ENCODE data around the gene FNDC4.
"Not testable (repeated sequence)": the region's sequence is repeated elsewhere in the genome, so short reads cannot be mapped to it uniquely, and the experiment has no call there.

FNDC4 gene, protein sequence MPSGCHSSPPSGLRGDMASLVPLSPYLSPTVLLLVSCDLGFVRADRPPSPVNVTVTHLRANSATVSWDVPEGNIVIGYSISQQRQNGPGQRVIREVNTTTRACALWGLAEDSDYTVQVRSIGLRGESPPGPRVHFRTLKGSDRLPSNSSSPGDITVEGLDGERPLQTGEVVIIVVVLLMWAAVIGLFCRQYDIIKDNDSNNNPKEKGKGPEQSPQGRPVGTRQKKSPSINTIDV

GRCh38 chr2:27494944-27495554 is at the start of gene FNDC4:
FNDC4 (minus strand) TSS chr2:27495200; CDS start chr2:27494679, 521 bp downstream.
- DNase-seq = peak in 1 of 2 donors; percentile 15

GRCh38 chr2:27544143-27544821 is 49.3 kb upstream of the FNDC4 start:
- no peak for DNase-seq

GRCh38 chr2:27539649-27540048 is 44.6 kb upstream of the FNDC4 start:
- not testable (repeated sequence) for DNase-seq

- DNase-seq = not testable (repeated sequence)
These were observed 43.9 kb upstream of the FNDC4 start for GRCh38 chr2:27538839-27539450.

DNA sequence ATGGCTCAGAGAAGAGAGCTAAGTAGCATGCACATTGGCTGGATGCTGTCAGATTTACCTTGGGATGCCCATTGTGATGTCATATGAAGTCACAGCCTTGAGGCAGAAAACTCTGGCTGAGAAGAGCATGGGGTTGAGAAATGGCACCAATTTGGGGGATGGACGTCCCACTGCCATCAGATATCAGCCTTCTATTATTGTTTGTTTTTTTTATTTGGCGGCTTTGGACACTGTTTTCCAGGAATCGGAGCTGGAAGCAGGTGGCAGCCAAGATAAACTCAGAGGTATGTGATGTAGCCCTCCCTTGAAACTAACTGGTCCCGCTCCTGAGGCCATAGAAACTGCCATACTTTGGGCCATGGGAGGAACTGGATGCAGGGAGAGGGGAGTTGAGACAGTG is 42.3 kb upstream of the FNDC4 start:
- DNase-seq = no peak

GRCh38 chr2:27531983-27532382 is 37.0 kb upstream of the FNDC4 start:
- no peak for DNase-seq

- DNase-seq = no peak
These were observed 32.2 kb upstream of the FNDC4 start for GRCh38 chr2:27527182-27527581.

- DNase-seq = no peak
These were observed 27.5 kb upstream of the FNDC4 start for GRCh38 chr2:27522400-27522945.

- DNase-seq = no peak
These were observed 25.3 kb upstream of the FNDC4 start for GRCh38 chr2:27520316-27520715.

DNA sequence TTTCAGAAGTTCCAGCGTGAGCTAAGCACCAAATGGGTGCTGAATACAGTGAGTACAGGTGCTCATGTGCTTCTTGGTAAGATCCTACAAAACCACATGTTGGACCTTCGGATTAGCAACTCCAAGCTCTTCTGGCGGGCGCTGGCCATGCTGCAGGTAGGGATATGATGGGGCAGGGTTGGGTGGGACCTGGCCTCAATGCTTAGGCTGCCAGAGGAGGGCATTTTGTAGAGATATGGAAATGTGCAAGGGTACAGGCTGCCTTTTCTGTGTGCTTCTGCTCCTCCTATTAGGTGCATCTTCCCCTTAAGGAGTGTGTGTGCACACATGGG is 23.7 kb upstream of the FNDC4 start:
- DNase-seq = no peak

DNA sequence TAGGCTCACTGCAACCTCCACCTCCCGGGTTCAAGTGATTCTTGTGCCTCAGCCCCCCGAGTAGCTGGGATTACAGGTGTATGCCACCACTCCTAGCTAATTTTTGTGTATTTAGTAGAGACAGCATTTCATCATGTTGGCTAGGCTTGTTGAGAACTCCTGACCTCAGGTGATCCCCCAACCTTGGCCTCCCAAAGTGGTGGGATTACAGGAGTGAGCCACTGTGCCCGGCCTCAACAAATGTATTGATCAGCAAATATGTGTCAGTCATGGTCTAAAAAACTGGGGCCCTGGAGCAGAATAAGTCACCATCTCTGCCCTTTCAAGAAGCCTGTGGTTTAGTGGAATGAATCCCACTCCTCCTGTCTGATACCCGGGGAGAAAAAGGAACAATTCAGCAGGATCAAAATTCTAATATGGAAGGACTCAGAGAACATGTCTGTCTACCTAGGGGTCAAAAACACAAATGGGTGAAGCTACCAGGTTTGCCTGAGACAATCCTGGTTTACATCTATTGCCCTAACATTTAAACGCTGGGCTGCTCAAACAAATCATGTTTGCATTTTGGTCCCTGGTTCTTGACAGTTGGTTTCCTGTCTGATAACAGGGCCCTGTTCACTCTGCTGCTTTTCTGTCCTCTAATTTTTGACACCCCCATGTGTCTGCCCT is 23.2 kb upstream of the FNDC4 start:
- DNase-seq = no peak

DNA sequence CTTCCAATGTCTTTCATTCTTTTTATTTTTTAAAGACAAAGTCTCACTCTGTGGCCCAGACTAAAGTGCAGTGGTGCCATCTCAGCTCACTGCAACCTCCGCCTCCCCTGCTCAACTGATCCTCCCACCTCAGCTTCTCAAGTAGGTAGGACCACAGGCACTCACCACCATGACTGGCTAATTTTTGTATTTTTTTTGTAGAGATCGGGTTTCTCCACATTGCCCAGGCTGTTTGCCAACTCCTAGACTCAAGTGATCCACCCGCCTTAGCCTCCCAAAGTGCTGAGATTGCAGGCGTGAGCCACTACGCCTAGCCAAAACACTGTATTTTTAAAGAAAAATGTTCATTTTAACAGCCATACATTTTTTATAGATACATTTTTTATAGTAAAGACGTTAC is 14.3 kb upstream of the FNDC4 start:
- no peak for DNase-seq

DNA sequence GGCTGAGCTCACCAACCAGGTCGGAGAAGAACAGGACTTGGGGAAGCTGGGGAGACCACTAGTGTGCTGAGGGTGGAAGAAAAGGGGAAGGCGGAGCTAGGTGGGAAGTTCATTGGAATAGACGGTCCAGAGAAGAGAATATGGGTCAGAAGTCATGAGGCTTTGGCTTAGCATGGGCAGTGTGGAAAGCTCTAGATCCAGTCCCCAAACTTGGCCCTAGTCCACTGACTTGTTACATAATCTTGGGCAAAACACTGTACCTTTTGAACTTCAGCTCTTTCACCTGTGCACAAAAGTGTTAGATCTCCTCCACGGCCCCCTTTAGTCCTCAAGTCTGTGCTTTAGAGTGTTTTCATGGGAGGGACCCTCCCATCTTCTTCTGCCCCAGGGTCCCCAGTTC is 12.3 kb upstream of the FNDC4 start:
- no peak for DNase-seq

GRCh38 chr2:27506587-27506986 is 11.6 kb upstream of the FNDC4 start:
- DNase-seq = no peak

DNA sequence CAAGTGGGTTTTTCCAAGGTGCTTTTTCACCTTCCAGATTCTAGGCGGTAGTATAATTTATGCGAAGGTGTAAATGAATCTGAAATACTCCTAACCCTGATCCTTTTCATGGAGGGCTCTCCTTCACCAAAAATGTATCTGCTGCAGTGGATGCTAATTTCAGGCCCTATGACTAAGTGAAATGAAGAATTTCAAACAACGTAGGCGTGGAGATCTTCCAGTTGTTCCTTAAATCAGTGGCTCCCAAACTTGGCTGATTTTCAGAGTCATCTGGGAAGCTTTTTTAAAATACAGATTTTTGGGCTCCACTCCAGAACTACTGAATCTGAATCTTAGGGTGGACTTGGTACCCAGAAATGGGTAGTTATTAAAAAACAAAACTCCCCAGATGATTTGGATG is 7.1 kb upstream of the FNDC4 start:
- no peak for DNase-seq

DNA sequence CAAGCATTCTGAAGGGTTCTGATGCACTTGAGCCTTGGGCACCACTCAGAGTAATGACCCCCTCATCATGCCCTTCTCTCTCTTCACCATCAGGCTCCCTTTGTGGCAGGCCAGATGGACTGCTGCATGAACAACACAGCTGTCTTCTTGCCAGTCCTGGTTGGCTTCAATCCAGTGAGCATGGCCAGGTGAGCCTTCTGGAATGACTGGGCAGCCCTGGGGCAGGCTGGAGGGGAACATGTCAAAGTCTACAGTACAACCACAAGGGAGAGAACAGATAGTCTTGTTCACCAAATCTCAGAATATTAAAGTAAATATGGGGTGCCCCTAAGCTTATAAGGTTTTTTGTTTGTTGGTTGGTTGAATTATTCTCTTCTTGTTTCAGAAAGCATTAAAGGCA is 6.0 kb upstream of the FNDC4 start:
- no peak for DNase-seq

GRCh38 chr2:27498975-27499374 is 4.0 kb upstream of the FNDC4 start:
- no peak for DNase-seq

DNA sequence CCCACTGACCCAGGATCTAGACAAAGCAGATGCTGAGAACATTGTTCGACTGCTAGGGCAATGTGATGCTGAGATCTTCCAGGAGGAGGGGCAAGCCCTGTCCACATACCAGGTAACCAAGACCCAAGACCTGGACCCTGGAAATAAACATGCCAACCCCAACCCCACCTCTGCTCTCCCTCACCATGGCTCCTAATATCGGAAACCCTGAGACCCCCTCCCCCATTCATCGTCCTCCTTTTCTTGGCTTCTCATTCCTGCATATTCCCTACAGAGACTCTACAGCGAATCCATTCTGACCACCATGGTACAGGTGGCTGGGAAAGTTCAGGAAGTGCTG is 2.3 kb upstream of the FNDC4 start:
- DNase-seq = no peak

GRCh38 chr2:27496357-27497287 is 1.6 kb upstream of the FNDC4 start, which contains the start of gene GCKR:
GCKR (plus strand) TSS chr2:27496839; CDS start chr2:27496905, 66 bp downstream.
- peak in 1 of 2 donors; percentile 46 for DNase-seq

DNA sequence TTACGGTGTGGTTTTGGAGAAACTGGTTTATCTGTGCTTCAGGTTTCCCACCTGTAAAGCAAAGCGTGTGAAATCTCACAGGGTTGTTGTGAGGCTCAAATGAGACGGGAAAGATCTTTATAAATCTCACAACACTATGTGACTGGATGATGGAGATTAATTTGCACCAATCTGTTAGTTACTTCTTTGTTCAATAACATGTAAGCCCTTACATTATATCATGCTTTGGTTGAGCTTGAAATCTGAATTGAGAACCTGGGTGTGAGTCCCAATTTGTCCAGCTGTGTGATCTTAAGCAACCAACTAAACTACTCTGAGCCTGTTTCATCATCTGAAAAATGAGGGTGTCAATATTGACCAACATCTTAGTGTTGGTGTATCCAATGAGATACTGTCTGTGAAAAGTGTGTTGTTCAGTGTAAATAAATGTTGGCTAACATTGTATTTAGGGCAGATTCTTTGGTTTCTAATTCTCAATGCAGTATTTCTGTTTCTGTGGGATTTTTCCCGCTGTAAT is 898 bp upstream of the FNDC4 start:
- no peak for DNase-seq

DNA sequence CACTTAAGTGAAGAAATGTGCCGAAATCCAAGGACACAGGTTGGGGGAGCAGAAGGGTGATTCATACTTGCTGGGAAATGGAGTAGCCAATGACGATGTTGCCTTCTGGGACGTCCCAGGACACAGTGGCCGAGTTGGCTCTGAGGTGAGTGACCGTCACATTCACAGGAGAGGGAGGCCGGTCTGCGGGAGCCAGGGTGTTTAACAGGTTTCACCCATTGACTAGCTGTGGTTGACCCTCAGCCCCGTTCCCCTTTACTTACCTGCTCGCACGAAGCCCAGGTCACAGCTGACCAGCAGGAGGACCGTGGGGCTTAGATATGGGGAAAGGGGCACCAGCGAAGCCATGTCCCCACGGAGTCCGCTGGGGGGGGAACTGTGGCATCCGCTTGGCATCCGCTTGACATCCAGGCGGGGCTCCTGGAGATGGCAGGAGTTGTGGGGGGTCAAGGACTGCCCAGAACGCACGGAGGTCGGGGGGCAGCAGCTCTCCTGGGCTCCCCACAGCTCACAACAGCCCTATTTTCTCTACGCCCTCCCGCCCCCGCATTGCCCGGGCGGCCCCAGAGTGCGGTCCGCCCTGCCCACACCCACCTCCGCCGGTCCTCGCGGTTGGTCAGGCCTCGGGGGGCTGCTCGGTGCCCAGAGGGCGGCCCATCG is 586 bp downstream of the FNDC4 start:
- no peak for DNase-seq
